B cell (primary cell): ENCODE results near the gene DACT2.

Experiments used
- EZH2 ChIP-seq: IDR thresholded peaks from 2 replicates; pipeline ENCODE4 v1.6.1; 2012; ENCODE audit warnings: borderline replicate concordance, low read depth, mild to moderate bottlenecking, moderate library complexity, low read length; ENCODE audit not compliant: insufficient read depth, poor library complexity, severe bottlenecking
- TF ChIP-seq, protein P1 (sequence below): fragments of 200-600 bp; IDR thresholded peaks from one replicate; pipeline ENCODE4 v1.8.0; 2022; ENCODE audit warnings: antibody characterized with exemption, mild to moderate bottlenecking

DNA sequence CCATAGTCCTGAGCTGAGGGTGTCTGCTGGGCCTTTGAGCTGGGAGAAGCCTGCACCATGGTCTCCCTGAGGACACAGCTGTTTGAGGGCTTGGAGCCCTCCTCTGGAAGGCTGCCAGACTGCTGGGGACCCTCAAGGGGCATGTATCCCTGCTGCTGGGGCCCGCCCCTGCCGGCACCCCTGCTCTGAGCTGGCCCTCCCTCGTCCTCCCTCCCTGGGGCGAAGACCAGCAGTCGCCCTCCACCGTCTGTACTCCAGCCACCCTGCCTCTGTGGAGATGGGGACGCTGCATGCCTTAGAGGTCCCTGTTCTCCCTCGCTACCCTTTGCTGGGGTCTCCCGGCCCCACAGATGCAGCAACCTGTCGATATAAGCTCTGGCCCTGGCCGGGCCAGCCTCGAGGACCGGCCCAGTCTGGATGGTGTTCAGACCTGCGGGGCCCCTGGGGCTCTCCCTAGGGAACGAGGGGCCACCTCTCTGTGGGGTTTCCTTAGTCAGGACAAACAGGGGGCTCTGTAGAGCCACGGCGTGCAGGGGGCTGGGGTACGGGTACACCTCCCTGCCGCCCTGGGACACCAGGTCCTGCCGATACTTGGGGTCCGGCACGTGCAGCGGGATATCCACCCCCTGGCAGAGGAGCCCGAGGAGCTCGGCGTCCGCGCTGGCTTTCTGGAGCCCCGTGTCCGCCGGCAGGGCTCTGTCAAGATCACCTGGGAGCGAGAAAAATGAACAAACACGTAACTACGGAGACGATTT lies 11.0 kb downstream of the DACT2 start:
- TF ChIP-seq, protein P1, sequence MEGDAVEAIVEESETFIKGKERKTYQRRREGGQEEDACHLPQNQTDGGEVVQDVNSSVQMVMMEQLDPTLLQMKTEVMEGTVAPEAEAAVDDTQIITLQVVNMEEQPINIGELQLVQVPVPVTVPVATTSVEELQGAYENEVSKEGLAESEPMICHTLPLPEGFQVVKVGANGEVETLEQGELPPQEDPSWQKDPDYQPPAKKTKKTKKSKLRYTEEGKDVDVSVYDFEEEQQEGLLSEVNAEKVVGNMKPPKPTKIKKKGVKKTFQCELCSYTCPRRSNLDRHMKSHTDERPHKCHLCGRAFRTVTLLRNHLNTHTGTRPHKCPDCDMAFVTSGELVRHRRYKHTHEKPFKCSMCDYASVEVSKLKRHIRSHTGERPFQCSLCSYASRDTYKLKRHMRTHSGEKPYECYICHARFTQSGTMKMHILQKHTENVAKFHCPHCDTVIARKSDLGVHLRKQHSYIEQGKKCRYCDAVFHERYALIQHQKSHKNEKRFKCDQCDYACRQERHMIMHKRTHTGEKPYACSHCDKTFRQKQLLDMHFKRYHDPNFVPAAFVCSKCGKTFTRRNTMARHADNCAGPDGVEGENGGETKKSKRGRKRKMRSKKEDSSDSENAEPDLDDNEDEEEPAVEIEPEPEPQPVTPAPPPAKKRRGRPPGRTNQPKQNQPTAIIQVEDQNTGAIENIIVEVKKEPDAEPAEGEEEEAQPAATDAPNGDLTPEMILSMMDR, result no peak
- TF ChIP-seq EZH2, result no peak
